ENCODE results near the gene CCDC142.

DNA sequence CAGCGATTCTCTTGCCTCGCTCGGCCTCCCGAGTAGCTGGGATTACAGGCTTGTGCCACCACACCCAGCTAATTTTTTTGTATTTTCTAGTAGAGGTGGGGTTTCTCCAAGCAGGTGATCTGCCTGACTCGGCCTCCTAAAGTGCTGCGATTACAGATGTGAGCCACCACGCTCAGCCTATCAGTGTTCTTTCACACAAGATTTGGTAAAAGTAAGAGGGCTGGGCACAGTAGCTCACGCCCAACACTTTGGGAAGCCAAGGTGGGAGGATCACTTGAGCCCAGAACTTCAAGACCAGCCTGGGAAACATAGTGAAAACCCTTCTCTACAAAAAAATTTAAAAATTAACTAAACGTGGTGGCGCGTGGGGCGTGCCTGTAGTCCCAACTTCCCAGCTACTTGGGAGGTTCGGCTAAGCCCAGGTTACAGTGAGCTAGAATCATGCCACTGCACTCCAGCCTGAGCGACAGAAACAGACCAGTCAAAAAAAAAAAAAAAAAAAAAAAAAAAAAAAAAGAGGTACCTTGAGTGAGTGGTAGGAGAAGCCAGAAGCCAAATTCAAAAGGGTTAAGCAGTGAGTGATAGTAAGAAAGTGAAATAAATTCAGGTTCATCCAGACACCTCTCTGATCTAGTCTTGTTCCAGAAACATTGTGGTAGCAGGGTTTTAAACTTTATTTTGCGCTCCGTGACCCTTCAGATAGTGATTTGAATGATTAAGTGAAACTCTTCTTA is 11.3 kb downstream of the CCDC142 start:
- TF ChIP-seq, protein P1, sequence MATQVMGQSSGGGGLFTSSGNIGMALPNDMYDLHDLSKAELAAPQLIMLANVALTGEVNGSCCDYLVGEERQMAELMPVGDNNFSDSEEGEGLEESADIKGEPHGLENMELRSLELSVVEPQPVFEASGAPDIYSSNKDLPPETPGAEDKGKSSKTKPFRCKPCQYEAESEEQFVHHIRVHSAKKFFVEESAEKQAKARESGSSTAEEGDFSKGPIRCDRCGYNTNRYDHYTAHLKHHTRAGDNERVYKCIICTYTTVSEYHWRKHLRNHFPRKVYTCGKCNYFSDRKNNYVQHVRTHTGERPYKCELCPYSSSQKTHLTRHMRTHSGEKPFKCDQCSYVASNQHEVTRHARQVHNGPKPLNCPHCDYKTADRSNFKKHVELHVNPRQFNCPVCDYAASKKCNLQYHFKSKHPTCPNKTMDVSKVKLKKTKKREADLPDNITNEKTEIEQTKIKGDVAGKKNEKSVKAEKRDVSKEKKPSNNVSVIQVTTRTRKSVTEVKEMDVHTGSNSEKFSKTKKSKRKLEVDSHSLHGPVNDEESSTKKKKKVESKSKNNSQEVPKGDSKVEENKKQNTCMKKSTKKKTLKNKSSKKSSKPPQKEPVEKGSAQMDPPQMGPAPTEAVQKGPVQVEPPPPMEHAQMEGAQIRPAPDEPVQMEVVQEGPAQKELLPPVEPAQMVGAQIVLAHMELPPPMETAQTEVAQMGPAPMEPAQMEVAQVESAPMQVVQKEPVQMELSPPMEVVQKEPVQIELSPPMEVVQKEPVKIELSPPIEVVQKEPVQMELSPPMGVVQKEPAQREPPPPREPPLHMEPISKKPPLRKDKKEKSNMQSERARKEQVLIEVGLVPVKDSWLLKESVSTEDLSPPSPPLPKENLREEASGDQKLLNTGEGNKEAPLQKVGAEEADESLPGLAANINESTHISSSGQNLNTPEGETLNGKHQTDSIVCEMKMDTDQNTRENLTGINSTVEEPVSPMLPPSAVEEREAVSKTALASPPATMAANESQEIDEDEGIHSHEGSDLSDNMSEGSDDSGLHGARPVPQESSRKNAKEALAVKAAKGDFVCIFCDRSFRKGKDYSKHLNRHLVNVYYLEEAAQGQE (IDR thresholded peaks at IDR 0.05; ENCODE audit: low read depth): no peak
- no peak for TF ChIP-seq YY1 (IDR thresholded peaks at IDR 0.05; ENCODE audit: low read depth)
- TF ChIP-seq, protein P2, sequence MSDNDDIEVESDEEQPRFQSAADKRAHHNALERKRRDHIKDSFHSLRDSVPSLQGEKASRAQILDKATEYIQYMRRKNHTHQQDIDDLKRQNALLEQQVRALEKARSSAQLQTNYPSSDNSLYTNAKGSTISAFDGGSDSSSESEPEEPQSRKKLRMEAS (IDR thresholded peaks at IDR 0.05): no peak
